Stimulated activated CD4-positive, alpha-beta T cell treated with anti-CD3 and anti-CD28 coated beads, Interleukin-15, amount 100 ng/mL, for 48 hours (primary cell): Measurements from ENCODE around the gene UBALD2.
A peak's percentile ranks its signal among the peaks of the same experiment; 100 is the strongest.
"Not testable (repeated sequence)": the region's sequence is repeated elsewhere in the genome, so short reads cannot be mapped to it uniquely, and the experiment has no call there.

Experiments used
- DNase-seq, 2 donors: peaks; one replicate each; pipeline ENCODE4 v3.0.0-alpha.2; 2020; ENCODE audit warnings: low read depth in 2 of 2

Gene UBALD2

DNA sequence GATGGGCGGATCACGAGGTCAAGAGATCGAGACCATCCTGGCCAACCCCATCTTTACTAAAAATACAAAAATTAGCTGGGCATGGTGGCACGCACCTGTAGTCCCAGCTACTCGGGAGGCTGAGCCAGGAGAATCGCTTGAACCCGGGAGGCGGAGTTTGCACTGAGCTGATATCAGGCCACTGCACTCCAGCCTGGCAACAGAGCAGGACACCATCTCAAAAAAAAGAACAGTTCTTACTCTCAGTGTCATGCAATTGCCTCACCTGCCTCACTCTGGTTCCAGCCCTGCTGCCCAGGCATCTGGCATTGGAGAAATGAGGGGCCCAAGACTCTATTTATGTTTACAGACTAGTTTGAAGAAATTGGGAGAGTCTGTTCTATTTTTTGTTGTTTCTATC lies 20.4 kb upstream of the UBALD2 start:
- DNase-seq = not testable (repeated sequence)

DNA sequence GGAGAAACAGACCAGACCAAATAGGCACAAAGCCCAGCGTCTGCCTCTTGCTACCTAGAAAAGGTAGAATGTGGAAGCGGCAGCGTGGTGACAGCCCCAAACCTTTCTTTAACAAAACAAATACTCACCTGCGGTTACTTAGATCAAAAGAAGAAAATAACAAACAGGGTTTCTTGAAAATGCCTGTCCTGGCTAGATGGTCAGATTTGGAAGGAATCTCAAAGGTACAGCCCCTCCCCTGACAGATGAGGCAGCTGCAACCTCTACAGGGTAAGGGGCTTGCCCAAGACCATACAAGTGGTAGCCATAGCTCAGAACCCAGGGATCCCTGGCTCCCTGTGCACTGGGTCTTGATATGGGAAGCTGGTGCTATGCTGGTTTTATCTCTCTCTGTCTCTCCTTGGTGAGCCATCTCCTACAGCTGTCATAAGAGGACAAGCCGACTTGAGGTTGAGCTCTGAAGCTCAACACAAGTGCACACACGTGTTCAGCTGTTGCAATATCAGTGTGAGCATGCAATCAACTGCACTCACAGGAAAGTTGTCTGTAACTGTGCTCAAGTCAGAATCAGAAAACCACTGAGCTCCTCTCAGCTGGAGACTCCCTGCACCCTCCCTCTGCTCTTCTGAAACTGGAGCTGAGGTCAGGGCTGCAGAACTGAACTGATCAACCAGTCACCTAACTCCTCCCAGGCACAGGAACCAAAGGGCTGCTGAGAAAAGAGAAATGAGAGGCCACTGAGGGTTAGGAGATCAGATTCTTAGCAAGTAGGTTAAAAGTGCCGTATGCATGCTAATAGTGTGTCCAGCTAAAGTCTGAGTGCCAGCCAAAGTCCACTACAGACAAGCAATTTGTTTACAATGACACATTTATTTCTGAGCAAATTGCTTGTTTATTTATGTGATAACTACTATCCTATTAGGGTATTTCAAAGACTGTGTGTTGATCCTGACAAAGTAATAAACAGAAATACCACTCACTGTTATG lies 18.8 kb upstream of the UBALD2 start:
- peak in 1 of 2 donors; percentile 71 for DNase-seq

- DNase-seq = no peak
Measured at GRCh38 chr17:76247304-76247703, 17.8 kb upstream of the UBALD2 start.

DNA sequence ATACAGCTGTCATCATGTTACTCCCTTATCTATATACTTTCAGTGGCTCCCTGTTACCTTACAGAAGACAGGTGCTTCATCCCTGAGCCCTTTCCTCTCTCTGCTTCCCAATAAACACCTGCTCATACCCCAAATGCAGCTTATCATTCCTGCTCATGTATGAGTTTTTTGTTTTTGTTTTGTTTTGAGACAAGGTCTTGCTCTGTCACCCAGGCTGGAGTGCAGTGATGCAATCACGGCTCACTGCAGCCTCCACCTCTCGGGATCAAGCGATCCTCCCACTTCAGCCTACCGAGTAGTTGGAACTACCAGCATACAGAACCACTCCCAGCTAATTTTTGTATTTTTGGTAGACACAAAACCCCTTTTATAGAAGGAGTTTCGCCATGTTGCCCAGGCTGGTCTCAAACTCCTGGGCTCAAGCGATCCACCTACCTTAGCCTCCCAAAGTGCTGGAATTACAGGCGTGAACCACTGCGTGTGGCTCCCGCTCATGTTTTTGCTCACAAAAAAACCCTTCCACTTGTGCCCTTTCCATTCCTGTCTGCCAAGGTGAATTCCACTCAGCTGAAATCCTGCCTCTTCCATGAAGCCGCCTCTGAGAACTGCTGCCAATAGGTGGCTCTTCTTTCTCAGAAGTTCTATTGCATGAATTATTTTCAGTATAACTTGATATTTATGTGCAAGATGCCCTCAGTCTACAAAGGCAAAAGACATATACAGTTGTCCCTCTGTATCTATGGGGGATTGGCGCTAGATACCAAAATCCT lies 16.9 kb upstream of the UBALD2 start:
- no peak for DNase-seq

DNA sequence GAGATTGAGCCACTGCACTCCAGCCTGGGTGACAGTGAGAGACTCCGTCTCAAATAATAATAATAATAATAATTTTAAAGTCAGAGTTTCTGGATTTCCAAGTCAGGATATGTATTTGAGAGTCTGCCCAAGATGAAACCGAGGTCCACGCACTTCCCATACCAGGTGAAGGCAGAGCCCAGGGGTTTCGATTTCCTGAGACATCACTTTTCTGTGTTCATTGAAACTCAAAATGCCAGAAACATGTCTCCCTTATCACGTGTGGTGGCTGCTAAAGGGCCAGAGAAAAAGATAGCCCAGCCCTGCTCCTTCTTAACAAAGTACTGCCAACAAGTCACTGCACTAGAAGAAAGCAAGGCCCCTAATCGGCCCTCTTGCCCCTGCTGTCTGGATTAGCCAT lies 15.0 kb upstream of the UBALD2 start:
- DNase-seq = no peak

DNA sequence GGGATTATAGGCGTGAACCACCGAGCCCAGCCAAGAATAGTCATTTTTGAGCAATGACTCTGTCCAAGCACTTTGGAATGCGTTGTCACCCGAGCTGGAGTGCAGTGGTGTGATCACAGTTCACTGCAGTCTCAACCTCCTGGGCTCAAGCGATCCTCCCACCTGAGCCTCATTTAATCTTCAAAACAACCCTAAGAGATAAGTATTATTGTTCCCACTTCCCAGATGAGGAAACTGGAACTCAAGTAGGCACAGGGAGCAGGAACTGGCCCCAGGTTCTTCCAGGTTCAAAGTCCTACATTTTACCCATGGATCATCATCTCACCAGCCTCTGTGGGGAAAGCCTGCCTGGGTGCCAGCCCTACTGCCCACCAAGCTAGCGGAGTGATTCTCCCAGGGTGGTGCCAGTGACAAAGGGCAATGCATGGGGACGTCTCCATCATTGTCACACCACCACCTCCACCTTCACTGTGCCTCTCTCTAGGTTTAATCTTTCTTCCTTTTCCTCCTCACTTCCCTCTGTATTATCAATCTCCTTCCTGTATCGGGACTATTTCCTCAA lies 13.6 kb upstream of the UBALD2 start:
- DNase-seq = no peak

DNA sequence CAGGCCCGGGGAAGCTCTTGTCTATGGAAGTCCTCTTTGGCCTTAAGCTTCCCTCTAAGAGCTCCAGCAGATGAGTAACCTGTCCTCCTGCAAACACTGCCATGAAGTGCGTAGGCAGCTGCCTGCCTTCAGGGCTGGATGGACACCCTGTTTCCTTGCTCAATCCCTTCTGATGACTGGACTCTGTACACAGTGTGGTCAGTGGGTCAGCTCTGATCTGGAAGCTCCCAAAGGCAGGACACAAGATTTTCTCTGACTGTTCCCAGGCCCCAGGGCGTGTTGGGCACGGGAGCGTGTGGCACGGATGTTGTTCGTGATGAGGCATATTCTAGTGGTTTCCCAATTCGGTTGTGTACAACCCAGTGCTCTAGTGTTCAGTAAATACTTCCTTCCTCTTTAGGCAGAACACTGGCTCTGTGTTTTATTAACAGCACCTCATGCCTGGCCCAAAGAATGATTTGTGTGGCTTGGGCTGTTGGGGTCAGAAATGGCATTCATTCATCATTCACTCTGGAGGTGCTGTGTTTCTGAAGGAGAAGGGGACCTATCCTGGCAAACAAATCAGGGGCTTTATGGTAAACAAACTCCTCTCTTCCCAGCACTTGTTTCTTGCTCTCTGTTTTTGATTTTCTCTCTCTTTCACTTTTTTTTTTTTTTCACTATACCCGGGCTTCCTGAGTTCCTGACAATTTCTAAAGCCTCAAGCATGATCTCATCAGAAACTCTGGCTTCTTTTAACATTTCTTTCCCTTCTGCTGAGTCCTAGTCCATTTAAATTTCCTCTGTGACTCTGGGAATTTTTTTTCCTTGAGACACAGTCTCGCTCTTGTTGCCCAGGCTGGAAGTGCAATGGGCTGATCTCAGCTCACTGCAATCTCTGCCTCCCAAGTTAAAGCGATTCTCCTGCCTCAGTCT lies 12.9 kb upstream of the UBALD2 start:
- DNase-seq = no peak

DNA sequence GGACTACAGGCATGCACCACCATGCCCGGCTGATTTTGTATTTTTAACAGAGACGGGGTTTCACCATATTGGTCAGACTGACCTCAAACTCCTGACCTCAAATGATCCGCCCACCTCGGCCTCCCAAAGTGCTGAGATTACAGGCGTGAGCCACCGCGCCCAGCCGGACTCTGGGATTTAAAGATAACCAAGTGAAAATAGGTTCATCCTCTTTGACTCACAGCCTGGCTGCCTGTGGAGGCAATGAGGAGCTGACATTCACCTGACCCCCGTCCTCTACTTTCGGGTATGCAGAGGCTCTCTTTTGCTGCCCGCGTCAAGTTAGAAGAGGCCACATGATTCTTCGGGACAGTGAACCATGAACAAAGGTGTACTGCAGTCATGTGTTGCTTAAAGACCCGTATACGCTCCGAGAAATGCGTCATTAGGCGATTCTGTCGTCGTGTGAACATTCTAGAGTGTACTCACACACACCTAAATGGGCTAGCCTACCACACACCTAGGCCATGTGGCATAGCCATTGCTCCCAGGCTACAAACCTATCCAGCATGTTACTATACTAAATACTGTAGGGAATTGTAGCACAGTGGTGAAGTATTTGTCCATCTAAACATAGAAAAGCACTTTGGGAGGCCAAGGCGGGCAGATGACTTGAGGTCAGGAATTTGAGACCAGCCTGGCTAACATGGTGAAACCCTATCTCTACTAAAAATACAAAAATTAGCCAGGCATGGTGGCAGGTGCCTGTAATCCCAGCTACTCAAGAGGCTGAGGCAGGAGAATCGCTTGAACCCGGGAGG lies 12.0 kb upstream of the UBALD2 start:
- DNase-seq = not testable (repeated sequence)

DNA sequence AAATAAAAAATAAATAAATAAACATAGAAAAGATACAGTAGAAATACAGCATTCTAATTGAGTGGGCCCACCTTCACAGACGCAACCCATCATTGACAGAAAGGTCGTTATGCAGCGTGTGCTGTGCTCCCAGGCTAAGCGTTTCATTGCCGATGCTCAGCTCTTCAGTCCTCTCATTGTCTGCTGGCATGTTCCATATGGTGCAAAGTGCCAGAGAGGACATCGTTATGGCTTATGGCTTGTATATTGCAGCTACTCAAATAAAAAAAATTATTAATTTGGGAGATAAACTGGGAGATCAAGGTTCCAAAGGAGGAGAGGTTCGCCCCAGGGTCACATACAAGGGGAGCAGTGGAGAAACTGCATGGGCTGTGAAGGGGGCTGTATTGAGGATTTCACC lies 11.3 kb upstream of the UBALD2 start:
- no peak for DNase-seq

DNA sequence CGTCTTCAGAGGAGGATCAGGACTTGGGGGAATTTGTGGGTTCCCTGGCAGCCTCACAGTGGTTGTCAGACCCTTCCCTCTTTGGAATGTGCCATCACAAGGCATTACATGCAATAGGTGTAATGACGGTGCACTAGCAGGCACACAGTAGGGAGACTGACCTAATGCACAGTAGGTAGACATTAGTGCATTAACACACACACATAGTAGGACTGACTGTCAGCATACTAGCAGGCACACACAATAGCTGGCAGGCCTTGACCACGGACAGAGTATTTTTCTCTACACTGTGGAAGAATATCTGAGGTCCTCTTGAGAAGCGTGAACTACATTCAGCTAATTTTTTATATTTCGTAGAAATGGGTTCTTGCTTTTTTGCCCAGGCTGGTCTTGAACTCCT lies 10.9 kb upstream of the UBALD2 start:
- DNase-seq = no peak

- no peak for DNase-seq
Measured at GRCh38 chr17:76255801-76256429, 9.2 kb upstream of the UBALD2 start.

- DNase-seq = not testable (repeated sequence)
Measured at GRCh38 chr17:76256430-76257050, 8.6 kb upstream of the UBALD2 start.

DNA sequence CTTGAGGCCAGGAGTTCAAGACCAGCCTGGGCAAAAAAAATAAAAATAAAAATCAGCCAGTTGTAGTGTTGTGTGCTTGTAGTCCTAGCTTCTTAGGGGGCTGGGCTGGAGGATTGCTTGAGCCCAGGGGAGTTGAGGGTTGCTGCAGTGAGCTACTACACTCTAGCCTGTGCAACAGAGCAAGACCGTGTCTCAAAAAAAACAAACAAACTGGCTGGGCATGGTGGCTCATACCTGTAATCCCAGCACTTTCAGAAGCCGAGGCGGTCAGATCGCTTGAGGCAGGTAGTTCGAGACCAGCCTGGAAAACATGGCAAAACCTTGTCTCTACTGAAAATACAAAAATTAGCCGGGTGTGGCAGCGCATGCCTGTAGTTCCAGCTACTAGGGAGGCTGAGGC lies 4.9 kb upstream of the UBALD2 start:
- no peak for DNase-seq

GRCh38 chr17:76260669-76261068 lies 4.5 kb upstream of the UBALD2 start:
- DNase-seq = no peak

DNA sequence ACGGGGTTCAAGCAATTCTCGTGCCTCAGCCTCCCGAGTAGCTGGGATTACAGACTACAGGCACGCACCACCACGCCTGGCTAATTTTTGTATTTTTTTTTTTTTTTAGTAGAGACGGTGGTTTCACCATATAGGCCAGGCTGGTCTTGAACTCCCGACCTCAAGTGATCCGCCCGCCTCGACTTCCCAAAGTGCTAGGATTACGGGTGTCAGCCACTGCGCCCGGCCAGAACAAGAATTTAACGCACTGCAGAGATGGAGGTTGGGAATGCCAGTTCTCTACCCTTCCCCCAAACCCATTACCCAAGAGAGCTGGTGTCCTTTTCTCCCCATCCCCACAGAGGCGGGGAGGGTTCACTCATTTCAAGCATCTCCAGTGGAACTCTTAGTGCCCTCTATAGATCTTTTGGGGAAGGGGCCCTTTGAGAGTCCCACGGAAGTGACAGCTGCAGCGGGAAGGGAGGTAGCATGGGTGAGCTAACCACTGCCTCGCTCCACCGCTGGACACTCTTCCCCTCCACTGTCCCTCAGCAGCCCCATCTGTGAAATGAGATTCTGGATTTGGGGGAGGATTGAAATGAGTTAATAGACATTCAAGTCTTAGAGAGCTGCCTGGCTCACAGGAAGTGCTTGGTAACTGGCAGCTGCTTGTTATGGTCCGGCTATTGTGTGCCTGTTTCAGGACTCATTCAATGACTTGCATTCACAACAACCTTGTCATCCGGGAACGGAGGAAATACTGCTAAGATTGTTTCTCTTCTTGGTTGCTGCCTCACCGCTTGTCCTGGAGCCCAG lies 3.5 kb upstream of the UBALD2 start:
- no peak for DNase-seq

DNA sequence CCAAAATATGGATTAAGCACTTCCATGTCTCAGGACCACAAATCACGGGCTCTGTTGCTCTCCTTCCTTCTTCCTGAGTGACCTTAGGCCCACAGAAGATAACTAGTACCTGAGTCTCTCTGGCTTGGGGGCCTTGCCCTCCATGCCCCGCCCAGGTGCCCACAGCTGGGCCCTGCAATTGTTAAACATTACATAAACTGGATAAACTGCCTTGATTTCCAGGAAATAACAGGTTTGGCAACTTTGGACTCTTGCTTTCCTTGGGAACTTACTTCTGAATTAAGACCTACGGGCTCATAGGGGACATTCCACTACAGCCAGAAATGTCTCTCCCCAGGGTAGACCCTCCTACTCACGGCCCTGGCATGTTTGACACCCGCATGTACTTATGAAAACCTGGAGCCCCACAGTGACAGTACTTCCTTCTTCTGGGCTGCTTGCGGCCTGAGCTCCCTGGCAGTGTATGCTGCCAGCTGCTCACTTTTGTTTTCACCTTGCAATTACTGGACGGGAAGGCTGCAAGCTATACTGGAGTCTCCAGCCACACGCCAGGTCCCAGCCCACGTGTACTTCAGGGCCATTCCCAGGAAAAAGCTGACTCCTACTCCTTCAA lies 2.3 kb upstream of the UBALD2 start:
- DNase-seq = no peak

DNA sequence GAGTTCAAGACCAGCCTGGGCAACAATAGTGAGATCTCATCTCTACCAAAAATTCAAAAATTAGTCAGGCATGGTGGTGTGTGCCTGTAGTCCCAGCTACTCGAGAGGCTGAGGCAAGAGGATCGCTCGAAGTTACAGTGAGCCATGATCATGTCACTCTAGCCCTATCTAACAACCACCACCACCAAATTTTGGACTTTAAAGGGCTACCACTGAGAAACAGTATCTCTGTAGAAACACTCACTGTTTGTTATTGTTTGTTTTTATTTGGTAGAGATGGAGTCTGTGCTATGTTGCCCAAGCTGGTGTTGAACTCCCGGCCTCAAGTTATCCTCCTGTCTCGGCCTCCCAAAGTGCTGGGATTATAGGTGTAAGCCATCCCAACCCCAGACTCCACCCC lies 1.3 kb upstream of the UBALD2 start:
- DNase-seq = no peak

GRCh38 chr17:76264425-76264754 lies 758 bp upstream of the UBALD2 start:
- no peak for DNase-seq
